ENCODE measurements around the gene LIN52.

The LIN52 gene

DNA sequence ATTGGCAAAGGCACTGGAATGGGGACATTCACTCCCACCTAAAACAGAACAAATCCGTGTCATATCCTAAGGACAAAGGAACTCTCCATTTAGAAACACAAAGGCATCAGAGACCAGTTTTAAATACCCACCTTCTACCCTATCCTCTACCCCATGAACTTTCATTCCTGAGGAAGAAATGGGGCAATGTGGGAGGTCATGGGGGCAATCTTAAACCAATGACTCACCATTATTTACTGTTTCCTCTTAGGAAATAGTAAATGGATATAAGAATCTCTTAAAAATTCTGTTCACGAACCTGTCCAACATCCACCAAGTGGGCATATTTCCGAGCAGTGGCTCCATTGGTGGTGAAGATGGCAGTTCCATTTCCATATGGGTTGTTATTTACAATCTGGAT lies 19.9 kb upstream of the LIN52 start:
- Histone ChIP-seq H3K27ac (ENCODE audit: low read depth, low read length) (no peak overlapping the region), H3K27me3 (ENCODE audit: control insufficient read depth in 5 of 5, insufficient read depth in 4 of 5, low read length in 5 of 5) (no peaks in the 10 kb centered on the region), H3K4me1 (ENCODE audit: control insufficient read depth in 5 of 5, insufficient read depth in 5 of 5, low read length in 5 of 5) (no peaks in the 10 kb centered on the region), H3K36me3 (ENCODE audit: control insufficient read depth in 5 of 5, insufficient read depth in 5 of 5, low read length in 5 of 5) (peaks cover 35 to 82% (median 58%) of the 10 kb centered on the region in 5 donors), H3K9me3 (ENCODE audit: control insufficient read depth in 5 of 5, low read length in 5 of 5) (no peaks in the 10 kb centered on the region), H3K9ac (ENCODE audit: low read length in 5 of 5) (peak overlapping the region in 1 of 5 donors; percentile 4), H3K4me3 (ENCODE audit: low read depth in 1 of 5, low read length in 5 of 5) (no peak overlapping the region)

DNA sequence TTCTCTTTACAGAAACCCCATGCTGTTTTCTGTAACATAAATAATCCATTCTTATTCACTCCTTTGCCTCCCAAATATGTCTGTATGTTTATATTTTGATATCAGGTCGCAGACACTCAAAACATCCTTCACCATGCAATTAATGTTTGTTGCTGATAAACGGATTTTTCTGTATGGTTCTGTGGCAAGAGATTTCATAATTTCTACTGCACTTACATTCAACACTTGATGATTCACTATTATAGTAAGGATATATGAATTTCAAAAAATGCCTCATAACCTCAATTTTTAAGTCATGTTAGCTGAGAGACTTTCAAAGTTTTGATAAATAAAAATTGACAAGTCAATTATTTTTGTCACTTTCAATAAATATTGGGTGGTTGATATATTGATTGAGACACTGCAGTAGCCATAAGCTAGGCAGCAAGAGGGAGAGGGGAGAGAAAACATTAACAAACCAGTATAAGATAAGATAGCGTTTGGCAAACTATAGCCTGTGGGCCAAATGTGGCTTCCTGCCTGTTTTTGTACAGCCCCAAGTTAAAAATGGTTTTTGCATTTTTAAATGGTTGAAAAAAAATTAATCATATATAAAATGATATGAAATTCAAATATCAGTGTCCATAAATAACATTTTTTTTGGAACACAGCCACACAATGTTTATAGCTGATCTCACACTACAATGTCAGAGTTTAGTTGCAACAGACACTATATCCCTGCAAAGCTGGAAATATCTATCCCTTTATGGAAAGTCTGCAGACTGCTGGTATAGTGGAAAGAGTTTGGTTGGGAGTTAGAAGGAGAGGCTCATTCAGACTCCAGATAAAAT lies 18.8 kb upstream of the LIN52 start:
- Histone ChIP-seq H3K4me3 (ENCODE audit: low read depth in 1 of 5, low read length in 5 of 5) (no peak overlapping the region), H3K9me3 (ENCODE audit: control insufficient read depth in 5 of 5, low read length in 5 of 5) (no peaks in the 10 kb centered on the region), H3K27me3 (ENCODE audit: control insufficient read depth in 5 of 5, insufficient read depth in 4 of 5, low read length in 5 of 5) (no peaks in the 10 kb centered on the region), H3K9ac (ENCODE audit: low read length in 5 of 5) (no peak overlapping the region), H3K4me1 (ENCODE audit: control insufficient read depth in 5 of 5, insufficient read depth in 5 of 5, low read length in 5 of 5) (no peaks in the 10 kb centered on the region), H3K36me3 (ENCODE audit: control insufficient read depth in 5 of 5, insufficient read depth in 5 of 5, low read length in 5 of 5) (peaks cover 31 to 83% (median 56%) of the 10 kb centered on the region in 5 donors), H3K27ac (ENCODE audit: low read depth, low read length) (no peak overlapping the region)

- Histone ChIP-seq H3K9ac (ENCODE audit: low read length in 5 of 5) (no peak overlapping the region), H3K36me3 (ENCODE audit: control insufficient read depth in 5 of 5, insufficient read depth in 5 of 5, low read length in 5 of 5) (peaks cover under 1 to 13% (median 8%) of the 10 kb centered on the region in 5 donors), H3K4me1 (ENCODE audit: control insufficient read depth in 5 of 5, insufficient read depth in 5 of 5, low read length in 5 of 5) (peaks cover 0 to 15% (median 9%) of the 10 kb centered on the region in 5 donors), H3K27ac (ENCODE audit: low read depth, low read length) (no peak overlapping the region), H3K9me3 (ENCODE audit: control insufficient read depth in 5 of 5, low read length in 5 of 5) (no peaks in the 10 kb centered on the region), H3K4me3 (ENCODE audit: low read depth in 1 of 5, low read length in 5 of 5) (no peak overlapping the region), H3K27me3 (ENCODE audit: control insufficient read depth in 5 of 5, insufficient read depth in 4 of 5, low read length in 5 of 5) (no peaks in the 10 kb centered on the region)
Observed at GRCh38 chr14:74077401-74077800, 7.4 kb upstream of the LIN52 start.

DNA sequence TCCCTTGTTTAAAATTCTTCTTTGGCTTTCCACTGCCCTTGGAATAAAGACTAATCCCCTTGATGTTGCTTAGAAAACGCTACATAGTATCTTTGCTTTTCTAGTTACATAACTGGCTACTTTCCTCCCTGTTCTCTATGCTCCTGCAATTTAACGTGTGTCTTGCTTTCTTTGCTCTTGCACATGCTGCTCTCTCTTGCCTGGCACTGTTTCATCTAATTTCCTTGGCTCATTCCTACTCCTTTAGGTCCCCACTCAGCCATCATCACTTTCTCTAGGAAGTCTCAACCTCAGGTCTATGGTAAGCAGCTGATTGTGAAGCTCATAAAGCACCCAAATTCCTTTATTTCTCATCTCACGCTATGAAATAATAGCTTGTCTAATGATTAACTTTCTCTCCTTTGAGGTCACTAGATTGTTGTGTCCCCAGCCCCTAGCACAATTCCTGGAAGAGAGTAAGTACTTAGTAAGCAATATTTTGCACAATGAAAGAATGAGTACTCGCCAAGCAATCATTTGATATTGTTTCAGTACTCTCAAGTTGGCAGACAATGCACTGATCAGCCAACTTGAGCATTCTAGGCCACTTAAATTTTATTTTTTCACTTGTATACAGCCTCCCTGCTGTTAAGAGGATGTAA lies 3.8 kb upstream of the LIN52 start:
- Histone ChIP-seq H3K27me3 (ENCODE audit: control insufficient read depth in 5 of 5, insufficient read depth in 4 of 5, low read length in 5 of 5) (no peaks in the 10 kb centered on the region), H3K27ac (ENCODE audit: low read depth, low read length) (no peak overlapping the region), H3K36me3 (ENCODE audit: control insufficient read depth in 5 of 5, insufficient read depth in 5 of 5, low read length in 5 of 5) (no peaks in the 10 kb centered on the region), H3K9me3 (ENCODE audit: control insufficient read depth in 5 of 5, low read length in 5 of 5) (no peaks in the 10 kb centered on the region), H3K4me3 (ENCODE audit: low read depth in 1 of 5, low read length in 5 of 5) (no peak overlapping the region), H3K9ac (ENCODE audit: low read length in 5 of 5) (no peak overlapping the region), H3K4me1 (ENCODE audit: control insufficient read depth in 5 of 5, insufficient read depth in 5 of 5, low read length in 5 of 5) (peaks cover 0 to 37% (median 31%) of the 10 kb centered on the region in 5 donors)

- no peak overlapping the region for H3K27ac ChIP-seq (ENCODE audit: low read depth, low read length)
- H3K36me3 ChIP-seq (ENCODE audit: control insufficient read depth in 5 of 5, insufficient read depth in 5 of 5, low read length in 5 of 5) = no peaks in the 10 kb centered on the region
- H3K4me3 ChIP-seq (ENCODE audit: low read depth in 1 of 5, low read length in 5 of 5) = no peak overlapping the region
- no peak overlapping the region for H3K9ac ChIP-seq (ENCODE audit: low read length in 5 of 5)
- no peaks in the 10 kb centered on the region for H3K9me3 ChIP-seq (ENCODE audit: control insufficient read depth in 5 of 5, low read length in 5 of 5)
- peaks cover 0 to 39% (median 33%) of the 10 kb centered on the region in 5 donors for H3K4me1 ChIP-seq (ENCODE audit: control insufficient read depth in 5 of 5, insufficient read depth in 5 of 5, low read length in 5 of 5)
- H3K27me3 ChIP-seq (ENCODE audit: control insufficient read depth in 5 of 5, insufficient read depth in 4 of 5, low read length in 5 of 5) = no peaks in the 10 kb centered on the region
Observed at GRCh38 chr14:74081491-74081890, 3.3 kb upstream of the LIN52 start.

DNA sequence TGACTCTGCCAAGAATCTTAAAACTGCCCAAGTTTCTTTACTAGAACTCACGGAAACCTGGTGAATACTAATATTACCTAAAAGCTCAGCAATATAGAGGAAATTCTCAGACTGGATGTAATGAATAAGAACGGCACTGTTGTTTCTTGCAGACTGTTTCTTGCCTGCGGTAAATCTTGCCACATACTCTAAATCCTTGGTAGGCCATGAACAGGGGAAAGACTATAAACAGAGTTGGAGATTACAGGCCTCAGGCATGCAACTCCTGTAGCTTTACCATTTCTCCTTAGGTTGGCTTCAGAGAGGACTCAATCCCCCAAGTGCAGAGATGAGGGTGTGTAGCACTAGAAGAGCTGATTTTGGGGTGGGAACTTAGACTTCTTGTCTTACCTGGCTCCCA lies 1.6 kb upstream of the LIN52 start:
- Histone ChIP-seq H3K9me3 (ENCODE audit: control insufficient read depth in 5 of 5, low read length in 5 of 5) (no peaks in the 10 kb centered on the region), H3K36me3 (ENCODE audit: control insufficient read depth in 5 of 5, insufficient read depth in 5 of 5, low read length in 5 of 5) (no peaks in the 10 kb centered on the region), H3K27me3 (ENCODE audit: control insufficient read depth in 5 of 5, insufficient read depth in 4 of 5, low read length in 5 of 5) (no peaks in the 10 kb centered on the region), H3K4me1 (ENCODE audit: control insufficient read depth in 5 of 5, insufficient read depth in 5 of 5, low read length in 5 of 5) (peaks cover 0 to 39% (median 33%) of the 10 kb centered on the region in 5 donors), H3K27ac (ENCODE audit: low read depth, low read length) (peak overlapping the region; percentile 74), H3K9ac (ENCODE audit: low read length in 5 of 5) (peak overlapping the region; percentile 41 to 94 (median 82)), H3K4me3 (ENCODE audit: low read depth in 1 of 5, low read length in 5 of 5) (peak overlapping the region; percentile 83 to 98 (median 97))

- Histone ChIP-seq H3K4me1 (ENCODE audit: control insufficient read depth in 5 of 5, insufficient read depth in 5 of 5, low read length in 5 of 5) (peaks cover 0 to 39% (median 33%) of the 10 kb centered on the region in 5 donors), H3K9ac (ENCODE audit: low read length in 5 of 5) (peak overlapping the region; percentile 41 to 94 (median 82)), H3K4me3 (ENCODE audit: low read depth in 1 of 5, low read length in 5 of 5) (peak overlapping the region; percentile 83 to 98 (median 97)), H3K36me3 (ENCODE audit: control insufficient read depth in 5 of 5, insufficient read depth in 5 of 5, low read length in 5 of 5) (no peaks in the 10 kb centered on the region), H3K9me3 (ENCODE audit: control insufficient read depth in 5 of 5, low read length in 5 of 5) (no peaks in the 10 kb centered on the region), H3K27ac (ENCODE audit: low read depth, low read length) (peak overlapping the region; percentile 74), H3K27me3 (ENCODE audit: control insufficient read depth in 5 of 5, insufficient read depth in 4 of 5, low read length in 5 of 5) (no peaks in the 10 kb centered on the region)
Observed at GRCh38 chr14:74083784-74084276, 926 bp upstream of the LIN52 start.

GRCh38 chr14:74085047-74085637 lies 386 bp downstream of the LIN52 start:
- H3K36me3 ChIP-seq (ENCODE audit: control insufficient read depth in 5 of 5, insufficient read depth in 5 of 5, low read length in 5 of 5) = no peaks in the 10 kb centered on the region
- no peaks in the 10 kb centered on the region for H3K9me3 ChIP-seq (ENCODE audit: control insufficient read depth in 5 of 5, low read length in 5 of 5)
- peaks cover 0 to 39% (median 33%) of the 10 kb centered on the region in 5 donors for H3K4me1 ChIP-seq (ENCODE audit: control insufficient read depth in 5 of 5, insufficient read depth in 5 of 5, low read length in 5 of 5)
- peak overlapping the region; percentile 71 to 97 (median 86) for H3K4me3 ChIP-seq (ENCODE audit: low read depth in 1 of 5, low read length in 5 of 5)
- H3K9ac ChIP-seq (ENCODE audit: low read length in 5 of 5) = peak overlapping the region; percentile 35 to 78 (median 64)
- H3K27ac ChIP-seq (ENCODE audit: low read depth, low read length) = peak overlapping the region; percentile 71
- no peaks in the 10 kb centered on the region for H3K27me3 ChIP-seq (ENCODE audit: control insufficient read depth in 5 of 5, insufficient read depth in 4 of 5, low read length in 5 of 5)

- H3K9ac ChIP-seq (ENCODE audit: low read length in 5 of 5) = no peak overlapping the region
- no peaks in the 10 kb centered on the region for H3K27me3 ChIP-seq (ENCODE audit: control insufficient read depth in 5 of 5, insufficient read depth in 4 of 5, low read length in 5 of 5)
- peaks cover 0 to 1% (median 0%) of the 10 kb centered on the region in 5 donors for H3K36me3 ChIP-seq (ENCODE audit: control insufficient read depth in 5 of 5, insufficient read depth in 5 of 5, low read length in 5 of 5)
- H3K9me3 ChIP-seq (ENCODE audit: control insufficient read depth in 5 of 5, low read length in 5 of 5) = no peaks in the 10 kb centered on the region
- H3K4me1 ChIP-seq (ENCODE audit: control insufficient read depth in 5 of 5, insufficient read depth in 5 of 5, low read length in 5 of 5) = peaks cover 0 to 37% (median 29%) of the 10 kb centered on the region in 5 donors
- peak overlapping the region; percentile 71 to 97 (median 86) for H3K4me3 ChIP-seq (ENCODE audit: low read depth in 1 of 5, low read length in 5 of 5)
- H3K27ac ChIP-seq (ENCODE audit: low read depth, low read length) = no peak overlapping the region
Observed at GRCh38 chr14:74085828-74086227, 1.1 kb downstream of the LIN52 start.

All from subcutaneous abdominal adipose tissue (tissue), 5 donors.